GM23338 (cell line): ENCODE measurements around the gene CORO7. TPM values are rescaled to one million over a fixed set of nuclear protein-coding genes. Genes with fewer than 3 reads are reported as not detected.

Experiments used
- EZH2phosphoT487 ChIP-seq: fragments of 200-600 bp; sonication (generic); IDR thresholded peaks from one replicate; pipeline ENCODE4 v1.8.1; 2018; ENCODE audit warnings: antibody characterized with exemption; ENCODE audit not compliant: unreplicated experiment
- POLR2AphosphoS5 ChIP-seq: IDR thresholded peaks from 2 replicates; pipeline ENCODE4 v1.6.1; 2016; ENCODE audit warnings: antibody characterized with exemption, low read depth
- ZNF331 ChIP-seq: fragments of 250-450 bp; sonication (Bioruptor Pico); IDR thresholded peaks from 2 replicates; pipeline ENCODE4 v1.5.0; 2020; ENCODE audit warnings: low read depth, mild to moderate bottlenecking, moderate library complexity
- polyA plus RNA-seq: library from polyadenylated mRNA; unstranded; fragments of >200 nt; fragmentation: Nextera tagmentation; extraction: Ambion mirVana; gene quantifications from 2 replicates; pipeline ENCODE4 v1.2.1, GENCODE V29; 2016
- total RNA-seq: library from RNA; depleted of rRNA; stranded (reverse); fragments of >200 nt; shearing (Covaris generic); gene quantifications from 2 replicates; pipeline ENCODE4 v1.2.3, GENCODE V29; 2014
- TF ChIP-seq, protein P1 (sequence below): fragments of 250-450 bp; sonication (Bioruptor Pico); IDR thresholded peaks from 2 replicates; pipeline ENCODE4 v1.5.0; 2020; ENCODE audit warnings: mild to moderate bottlenecking, moderate library complexity
- TF ChIP-seq, protein P2 (sequence below): IDR thresholded peaks from one replicate; pipeline ENCODE4 v1.6.1; 2018; ENCODE audit warnings: antibody characterized with exemption; ENCODE audit not compliant: unreplicated experiment

Gene CORO7
- total and polyA plus RNA-seq, 2 experiments from 2014 or later, result 14.2 to 46.4 TPM

DNA sequence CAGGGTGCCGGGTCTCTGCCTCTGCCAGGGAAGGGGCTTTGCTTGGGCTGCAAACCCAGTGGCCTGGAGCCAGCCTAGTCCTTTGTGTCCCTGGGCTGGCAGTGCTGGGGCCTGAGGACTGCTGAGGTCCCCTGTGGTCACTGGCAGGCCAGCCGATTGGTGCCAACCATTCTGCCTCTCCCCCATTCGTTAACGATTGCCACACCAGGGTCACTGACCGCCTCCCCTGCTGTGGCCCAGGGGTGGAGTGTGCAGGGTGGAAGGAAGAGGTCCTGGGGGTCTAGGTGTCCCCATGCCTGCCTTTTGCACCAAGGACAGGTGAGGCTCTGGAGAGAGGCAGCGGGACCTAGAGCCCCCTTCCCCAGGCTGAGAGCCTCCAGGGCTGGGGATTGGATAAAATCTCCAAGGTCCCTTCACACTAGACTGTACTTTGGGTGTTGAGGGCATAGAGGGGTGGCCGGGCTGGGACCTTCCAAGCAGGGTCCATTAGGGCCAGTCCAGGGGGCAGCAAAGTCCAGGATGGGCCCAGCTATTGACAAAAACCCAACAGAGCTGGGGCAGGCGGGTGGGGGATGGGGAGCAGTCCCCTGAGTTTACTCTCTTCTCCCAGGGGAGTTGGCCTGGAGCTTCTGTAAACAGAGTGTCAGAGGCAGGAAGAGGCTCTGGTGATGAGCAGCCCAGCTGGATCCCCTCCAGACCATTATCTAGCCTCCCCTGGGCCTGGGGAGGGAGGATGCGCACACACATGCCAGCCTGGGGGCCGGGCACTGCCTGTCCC is 43.6 kb downstream of the CORO7 start (continued):
- TF ChIP-seq, protein P1, sequence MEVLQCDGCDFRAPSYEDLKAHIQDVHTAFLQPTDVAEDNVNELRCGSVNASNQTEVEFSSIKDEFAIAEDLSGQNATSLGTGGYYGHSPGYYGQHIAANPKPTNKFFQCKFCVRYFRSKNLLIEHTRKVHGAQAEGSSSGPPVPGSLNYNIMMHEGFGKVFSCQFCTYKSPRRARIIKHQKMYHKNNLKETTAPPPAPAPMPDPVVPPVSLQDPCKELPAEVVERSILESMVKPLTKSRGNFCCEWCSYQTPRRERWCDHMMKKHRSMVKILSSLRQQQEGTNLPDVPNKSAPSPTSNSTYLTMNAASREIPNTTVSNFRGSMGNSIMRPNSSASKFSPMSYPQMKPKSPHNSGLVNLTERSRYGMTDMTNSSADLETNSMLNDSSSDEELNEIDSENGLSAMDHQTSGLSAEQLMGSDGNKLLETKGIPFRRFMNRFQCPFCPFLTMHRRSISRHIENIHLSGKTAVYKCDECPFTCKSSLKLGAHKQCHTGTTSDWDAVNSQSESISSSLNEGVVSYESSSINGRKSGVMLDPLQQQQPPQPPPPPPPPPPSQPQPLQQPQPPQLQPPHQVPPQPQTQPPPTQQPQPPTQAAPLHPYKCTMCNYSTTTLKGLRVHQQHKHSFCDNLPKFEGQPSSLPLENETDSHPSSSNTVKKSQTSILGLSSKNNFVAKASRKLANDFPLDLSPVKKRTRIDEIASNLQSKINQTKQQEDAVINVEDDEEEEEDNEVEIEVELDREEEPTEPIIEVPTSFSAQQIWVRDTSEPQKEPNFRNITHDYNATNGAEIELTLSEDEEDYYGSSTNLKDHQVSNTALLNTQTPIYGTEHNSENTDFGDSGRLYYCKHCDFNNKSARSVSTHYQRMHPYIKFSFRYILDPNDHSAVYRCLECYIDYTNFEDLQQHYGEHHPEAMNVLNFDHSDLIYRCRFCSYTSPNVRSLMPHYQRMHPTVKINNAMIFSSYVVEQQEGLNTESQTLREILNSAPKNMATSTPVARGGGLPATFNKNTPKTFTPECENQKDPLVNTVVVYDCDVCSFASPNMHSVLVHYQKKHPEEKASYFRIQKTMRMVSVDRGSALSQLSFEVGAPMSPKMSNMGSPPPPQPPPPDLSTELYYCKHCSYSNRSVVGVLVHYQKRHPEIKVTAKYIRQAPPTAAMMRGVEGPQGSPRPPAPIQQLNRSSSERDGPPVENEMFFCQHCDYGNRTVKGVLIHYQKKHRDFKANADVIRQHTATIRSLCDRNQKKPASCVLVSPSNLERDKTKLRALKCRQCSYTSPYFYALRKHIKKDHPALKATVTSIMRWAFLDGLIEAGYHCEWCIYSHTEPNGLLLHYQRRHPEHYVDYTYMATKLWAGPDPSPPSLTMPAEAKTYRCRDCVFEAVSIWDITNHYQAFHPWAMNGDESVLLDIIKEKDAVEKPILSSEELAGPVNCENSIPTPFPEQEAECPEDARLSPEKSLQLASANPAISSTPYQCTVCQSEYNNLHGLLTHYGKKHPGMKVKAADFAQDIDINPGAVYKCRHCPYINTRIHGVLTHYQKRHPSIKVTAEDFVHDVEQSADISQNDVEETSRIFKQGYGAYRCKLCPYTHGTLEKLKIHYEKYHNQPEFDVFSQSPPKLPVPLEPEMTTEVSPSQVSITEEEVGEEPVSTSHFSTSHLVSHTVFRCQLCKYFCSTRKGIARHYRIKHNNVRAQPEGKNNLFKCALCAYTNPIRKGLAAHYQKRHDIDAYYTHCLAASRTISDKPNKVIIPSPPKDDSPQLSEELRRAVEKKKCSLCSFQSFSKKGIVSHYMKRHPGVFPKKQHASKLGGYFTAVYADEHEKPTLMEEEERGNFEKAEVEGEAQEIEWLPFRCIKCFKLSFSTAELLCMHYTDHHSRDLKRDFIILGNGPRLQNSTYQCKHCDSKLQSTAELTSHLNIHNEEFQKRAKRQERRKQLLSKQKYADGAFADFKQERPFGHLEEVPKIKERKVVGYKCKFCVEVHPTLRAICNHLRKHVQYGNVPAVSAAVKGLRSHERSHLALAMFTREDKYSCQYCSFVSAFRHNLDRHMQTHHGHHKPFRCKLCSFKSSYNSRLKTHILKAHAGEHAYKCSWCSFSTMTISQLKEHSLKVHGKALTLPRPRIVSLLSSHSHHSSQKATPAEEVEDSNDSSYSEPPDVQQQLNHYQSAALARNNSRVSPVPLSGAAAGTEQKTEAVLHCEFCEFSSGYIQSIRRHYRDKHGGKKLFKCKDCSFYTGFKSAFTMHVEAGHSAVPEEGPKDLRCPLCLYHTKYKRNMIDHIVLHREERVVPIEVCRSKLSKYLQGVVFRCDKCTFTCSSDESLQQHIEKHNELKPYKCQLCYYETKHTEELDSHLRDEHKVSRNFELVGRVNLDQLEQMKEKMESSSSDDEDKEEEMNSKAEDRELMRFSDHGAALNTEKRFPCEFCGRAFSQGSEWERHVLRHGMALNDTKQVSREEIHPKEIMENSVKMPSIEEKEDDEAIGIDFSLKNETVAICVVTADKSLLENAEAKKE, result no peak
- TF ChIP-seq, protein P2, sequence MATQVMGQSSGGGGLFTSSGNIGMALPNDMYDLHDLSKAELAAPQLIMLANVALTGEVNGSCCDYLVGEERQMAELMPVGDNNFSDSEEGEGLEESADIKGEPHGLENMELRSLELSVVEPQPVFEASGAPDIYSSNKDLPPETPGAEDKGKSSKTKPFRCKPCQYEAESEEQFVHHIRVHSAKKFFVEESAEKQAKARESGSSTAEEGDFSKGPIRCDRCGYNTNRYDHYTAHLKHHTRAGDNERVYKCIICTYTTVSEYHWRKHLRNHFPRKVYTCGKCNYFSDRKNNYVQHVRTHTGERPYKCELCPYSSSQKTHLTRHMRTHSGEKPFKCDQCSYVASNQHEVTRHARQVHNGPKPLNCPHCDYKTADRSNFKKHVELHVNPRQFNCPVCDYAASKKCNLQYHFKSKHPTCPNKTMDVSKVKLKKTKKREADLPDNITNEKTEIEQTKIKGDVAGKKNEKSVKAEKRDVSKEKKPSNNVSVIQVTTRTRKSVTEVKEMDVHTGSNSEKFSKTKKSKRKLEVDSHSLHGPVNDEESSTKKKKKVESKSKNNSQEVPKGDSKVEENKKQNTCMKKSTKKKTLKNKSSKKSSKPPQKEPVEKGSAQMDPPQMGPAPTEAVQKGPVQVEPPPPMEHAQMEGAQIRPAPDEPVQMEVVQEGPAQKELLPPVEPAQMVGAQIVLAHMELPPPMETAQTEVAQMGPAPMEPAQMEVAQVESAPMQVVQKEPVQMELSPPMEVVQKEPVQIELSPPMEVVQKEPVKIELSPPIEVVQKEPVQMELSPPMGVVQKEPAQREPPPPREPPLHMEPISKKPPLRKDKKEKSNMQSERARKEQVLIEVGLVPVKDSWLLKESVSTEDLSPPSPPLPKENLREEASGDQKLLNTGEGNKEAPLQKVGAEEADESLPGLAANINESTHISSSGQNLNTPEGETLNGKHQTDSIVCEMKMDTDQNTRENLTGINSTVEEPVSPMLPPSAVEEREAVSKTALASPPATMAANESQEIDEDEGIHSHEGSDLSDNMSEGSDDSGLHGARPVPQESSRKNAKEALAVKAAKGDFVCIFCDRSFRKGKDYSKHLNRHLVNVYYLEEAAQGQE, result no peak
- TF ChIP-seq POLR2AphosphoS5 (no peak), ZNF331 (CRISPR knock-in tag) (no peak), EZH2phosphoT487 (no peak)
